AG09309 (cell line): ENCODE measurements around the gene CHRNA7.

Experiments
- DNase-seq: peaks from one replicate; pipeline ENCODE4 v3.0.0-alpha.2; 2010; ENCODE audit warnings: low read depth
- H3K4me3 ChIP-seq: 2 replicates; pipeline ENCODE4 v1.5.1; 2011; ENCODE audit warnings: mild to moderate bottlenecking, low read depth, low read length, moderate library complexity; ENCODE audit not compliant: control insufficient read depth
- TF ChIP-seq, protein P1 (sequence below): IDR thresholded peaks from 2 replicates; pipeline ENCODE4 v1.5.1; 2011; ENCODE audit warnings: mild to moderate bottlenecking, low read depth, low read length, inconsistent platforms; ENCODE audit not compliant: insufficient read depth, control insufficient read depth; ENCODE audit errors: missing control alignments

CHRNA7 gene

DNA sequence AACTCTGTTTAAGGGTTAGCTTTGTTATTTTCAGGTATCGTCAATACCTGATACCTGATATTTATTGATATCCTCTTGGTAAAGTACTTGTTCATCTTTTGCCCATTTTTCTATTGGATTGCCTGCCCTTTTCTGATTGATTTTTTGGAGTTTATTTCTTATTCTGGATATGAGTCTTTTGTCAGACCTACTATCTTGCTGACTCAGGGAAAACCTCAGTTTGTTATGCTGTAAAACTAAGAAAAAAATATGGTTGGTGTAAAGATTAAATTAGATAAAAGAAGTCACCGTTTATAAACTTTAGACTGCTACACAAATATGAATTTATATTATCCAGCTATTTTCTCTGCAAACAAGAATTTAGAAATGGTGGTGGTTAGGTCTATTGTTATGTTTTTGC lies 65.9 kb downstream of the CHRNA7 start:
- TF ChIP-seq, protein P1, sequence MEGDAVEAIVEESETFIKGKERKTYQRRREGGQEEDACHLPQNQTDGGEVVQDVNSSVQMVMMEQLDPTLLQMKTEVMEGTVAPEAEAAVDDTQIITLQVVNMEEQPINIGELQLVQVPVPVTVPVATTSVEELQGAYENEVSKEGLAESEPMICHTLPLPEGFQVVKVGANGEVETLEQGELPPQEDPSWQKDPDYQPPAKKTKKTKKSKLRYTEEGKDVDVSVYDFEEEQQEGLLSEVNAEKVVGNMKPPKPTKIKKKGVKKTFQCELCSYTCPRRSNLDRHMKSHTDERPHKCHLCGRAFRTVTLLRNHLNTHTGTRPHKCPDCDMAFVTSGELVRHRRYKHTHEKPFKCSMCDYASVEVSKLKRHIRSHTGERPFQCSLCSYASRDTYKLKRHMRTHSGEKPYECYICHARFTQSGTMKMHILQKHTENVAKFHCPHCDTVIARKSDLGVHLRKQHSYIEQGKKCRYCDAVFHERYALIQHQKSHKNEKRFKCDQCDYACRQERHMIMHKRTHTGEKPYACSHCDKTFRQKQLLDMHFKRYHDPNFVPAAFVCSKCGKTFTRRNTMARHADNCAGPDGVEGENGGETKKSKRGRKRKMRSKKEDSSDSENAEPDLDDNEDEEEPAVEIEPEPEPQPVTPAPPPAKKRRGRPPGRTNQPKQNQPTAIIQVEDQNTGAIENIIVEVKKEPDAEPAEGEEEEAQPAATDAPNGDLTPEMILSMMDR: no peak

DNA sequence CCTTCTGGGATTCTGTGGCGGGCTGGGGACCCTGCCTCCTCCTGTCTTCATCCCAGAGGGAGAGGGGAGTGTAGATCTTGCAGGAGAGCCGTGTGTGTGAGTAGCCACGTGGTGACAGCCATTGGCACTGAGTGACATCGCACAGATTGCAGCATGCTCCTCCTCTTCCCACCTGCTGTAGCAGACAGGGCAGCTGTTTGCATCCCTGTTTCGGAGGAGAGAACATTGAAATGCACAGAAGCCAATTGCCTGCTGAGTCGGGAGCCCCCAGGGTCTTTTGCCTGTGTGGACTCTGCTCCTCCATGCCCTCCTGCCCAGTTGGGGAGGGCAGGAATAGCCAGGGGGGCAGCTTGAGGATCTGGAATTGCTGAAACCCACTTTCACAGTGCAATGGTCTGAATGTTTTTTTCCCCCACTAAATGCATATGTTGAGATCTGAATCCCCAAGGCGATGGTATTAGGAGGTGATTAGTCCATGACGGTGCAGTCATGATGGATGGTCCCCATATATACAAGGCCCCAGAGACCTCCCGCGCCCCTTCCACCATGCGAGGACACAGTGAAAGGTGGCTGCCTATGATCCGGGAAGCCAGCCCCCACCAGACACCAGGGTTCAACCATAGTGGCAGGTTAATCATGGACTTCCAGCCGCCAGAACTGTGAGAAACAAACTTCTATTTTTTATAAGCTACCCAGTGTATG lies 66.8 kb downstream of the CHRNA7 start:
- DNase-seq: no peak
- TF ChIP-seq, protein P1: no peak
- H3K4me3 ChIP-seq: no peak overlapping the region

More for the DNA sequence above, 65.9 kb downstream of the CHRNA7 start:
- DNase-seq: no peak
- no peak overlapping the region for H3K4me3 ChIP-seq

DNA sequence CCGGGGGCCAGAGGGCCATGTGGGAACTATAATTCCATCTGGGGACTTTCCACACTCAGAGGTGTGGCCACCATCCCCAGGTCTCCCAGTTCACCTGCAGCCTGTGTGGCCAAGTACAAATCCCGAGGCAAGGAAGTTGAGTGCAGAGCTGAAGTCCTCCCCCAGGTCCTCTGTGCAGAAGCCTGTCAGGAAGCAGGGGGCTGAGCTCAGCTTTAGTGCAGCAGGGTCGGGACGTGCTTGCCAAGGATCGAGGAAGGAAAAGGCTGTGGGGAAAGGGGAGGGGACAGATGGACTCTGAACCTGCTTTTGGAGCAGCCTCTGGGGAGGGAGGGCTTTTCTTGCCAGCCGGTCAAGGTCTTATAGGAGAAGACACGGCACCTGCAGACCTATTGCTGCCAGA lies 67.7 kb downstream of the CHRNA7 start:
- no peak overlapping the region for H3K4me3 ChIP-seq
- DNase-seq: no peak
- TF ChIP-seq, protein P1: no peak

DNA sequence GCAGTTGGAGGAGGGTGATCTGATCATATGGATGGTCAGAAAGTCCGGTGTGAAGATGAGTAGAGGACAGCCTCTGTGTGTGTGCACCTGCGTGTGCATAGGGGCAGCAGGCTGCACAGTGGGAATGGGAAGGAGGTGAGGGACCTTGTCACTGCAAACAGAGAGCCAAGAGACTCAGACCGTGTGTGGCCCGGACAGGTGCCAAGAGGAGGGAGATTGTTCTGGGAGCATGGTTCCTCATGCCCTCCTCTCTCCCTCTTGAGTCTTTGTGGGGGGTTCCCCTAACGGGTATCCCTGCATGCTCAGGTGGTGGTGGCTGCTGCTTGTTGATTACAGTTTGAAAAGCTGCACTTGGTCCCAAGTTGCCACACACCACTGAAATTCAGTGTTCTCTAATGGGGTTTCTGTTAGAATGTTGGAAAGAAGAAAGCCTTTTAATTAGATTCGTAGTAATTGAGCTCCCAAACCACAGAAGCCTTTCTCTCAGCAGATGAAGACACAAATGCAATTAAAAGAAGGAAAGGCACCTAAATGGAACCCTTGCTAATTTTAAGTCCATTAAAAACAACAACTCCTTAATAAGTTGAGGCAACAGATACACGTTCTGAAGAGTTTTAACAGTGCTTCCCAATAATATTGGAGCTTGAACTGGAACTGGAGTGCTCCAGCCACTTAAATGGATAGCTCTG lies 68.9 kb downstream of the CHRNA7 start:
- TF ChIP-seq, protein P1: no peak
- no peak for DNase-seq
- H3K4me3 ChIP-seq: no peak overlapping the region

DNA sequence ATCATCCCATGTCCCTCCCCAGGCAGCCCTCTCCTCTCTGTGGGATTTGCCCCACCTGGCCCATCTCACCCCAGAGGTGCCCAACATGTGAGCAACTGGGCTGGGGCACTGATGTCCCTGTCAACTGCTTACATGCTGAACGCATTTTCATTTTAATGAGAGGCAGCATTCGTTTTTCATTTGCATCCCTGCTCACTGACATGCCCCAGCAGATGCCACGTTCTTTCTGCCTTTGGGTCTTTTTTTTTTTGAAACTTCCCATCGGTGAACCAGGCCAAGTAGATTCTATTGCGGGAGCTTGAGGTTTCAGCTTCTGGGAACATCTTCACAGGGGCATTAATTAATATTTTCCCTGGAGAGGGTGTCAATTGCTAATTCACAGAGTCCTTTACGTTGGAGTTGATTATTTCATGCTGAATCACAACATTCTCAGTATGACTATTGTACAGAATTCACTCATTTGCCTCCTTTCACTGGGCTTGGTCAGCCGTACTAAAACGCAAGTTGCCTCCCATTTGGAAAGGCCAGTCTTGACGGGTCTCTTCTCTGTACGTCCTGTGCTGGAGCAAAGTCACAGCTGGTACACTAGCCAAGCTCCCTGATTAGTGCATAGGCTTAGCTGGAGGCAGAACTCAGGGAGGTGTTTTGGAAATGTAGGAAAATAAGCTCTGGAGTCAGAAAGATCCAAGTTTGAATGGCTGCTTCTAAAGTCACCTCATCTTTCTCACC lies 69.8 kb downstream of the CHRNA7 start:
- TF ChIP-seq, protein P1: no peak
- no peak for DNase-seq
- no peak overlapping the region for H3K4me3 ChIP-seq

DNA sequence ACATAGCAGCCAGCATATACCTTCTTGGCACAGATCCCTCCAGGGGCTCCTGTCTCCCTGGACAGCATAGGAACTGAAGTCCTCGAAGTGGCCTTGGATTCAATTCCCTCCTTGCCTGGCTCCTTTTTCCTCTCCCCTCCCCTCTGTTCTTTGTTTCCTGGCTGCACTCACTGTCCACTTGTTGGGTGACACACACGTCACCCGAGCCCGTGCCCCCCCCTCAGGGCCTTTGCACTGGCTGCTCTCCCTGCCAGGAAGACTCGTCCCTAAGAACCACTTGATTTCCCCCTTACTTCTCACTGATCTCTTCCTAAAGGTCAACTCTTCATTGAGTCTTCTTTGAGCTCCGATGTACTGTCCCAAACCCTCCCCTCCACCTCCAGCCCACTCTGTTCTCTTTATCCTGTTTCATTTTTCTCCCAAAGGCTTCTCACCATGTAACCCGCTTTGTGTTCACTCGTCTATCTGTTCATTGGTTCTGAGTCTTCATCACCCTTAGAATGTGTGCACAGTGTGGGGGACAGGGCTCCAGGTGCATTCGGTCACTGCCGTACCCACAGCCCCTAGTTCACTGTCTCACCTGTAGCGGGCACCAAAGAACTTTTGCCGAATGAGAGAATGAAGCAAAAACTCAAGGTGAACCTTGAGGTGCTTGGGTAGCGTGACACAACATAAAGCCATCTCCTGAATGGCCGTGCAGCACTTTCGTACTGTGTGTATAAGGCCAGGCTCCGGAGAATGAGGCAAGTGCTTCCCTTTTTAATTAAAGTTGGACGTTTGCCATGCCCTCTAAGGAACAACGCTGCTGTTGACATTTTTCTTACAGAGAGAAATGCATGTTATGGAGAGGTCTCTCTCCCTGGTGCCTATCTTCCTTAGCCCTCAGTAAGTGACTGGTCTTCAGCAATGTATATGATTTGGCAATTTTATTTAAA lies 74.0 kb downstream of the CHRNA7 start:
- TF ChIP-seq, protein P1: no peak
- no peak overlapping the region for H3K4me3 ChIP-seq
- no peak for DNase-seq
